CD4-positive, alpha-beta memory T cell (primary cell): Measurements from ENCODE around the gene PAQR6. TPM values are rescaled to one million over a fixed set of nuclear protein-coding genes. Genes with fewer than 3 reads are reported as not detected.
A peak's percentile ranks its signal among the peaks of the same experiment; 100 is the strongest.

Experiments
- CTCF ChIA-PET: fragments of 350-600 bp; sonication (Branson Sonifier 250); formaldehyde crosslinking; loops from one replicate; lab custom pipeline; 2021; ENCODE audit warnings: inconsistent platforms; ENCODE audit not compliant: partially characterized antibody; lab: Charles Lee
- POLR2A ChIA-PET: fragments of 350-600 bp; sonication (Branson Sonifier 250); formaldehyde crosslinking; loops from one replicate; lab custom pipeline; 2021; ENCODE audit not compliant: partially characterized antibody; lab: Charles Lee
- DNase-seq, 5 donors: peaks; one replicate each; pipeline versions ENCODE4 v3.0.0 to v3.0.0-alpha.2; 2020 to 2022; ENCODE audit warnings: mixed read lengths in 1 of 5
- H3K27ac ChIP-seq: one replicate; pipeline ENCODE4 v1.7.0; 2013; ENCODE audit warnings: low read depth, low read length
- H3K27me3 ChIP-seq: 2 replicates; pipeline ENCODE4 v1.7.0; 2013; ENCODE audit warnings: mild to moderate bottlenecking, low read length, moderate library complexity; ENCODE audit not compliant: insufficient read depth
- H3K36me3 ChIP-seq: 2 replicates; pipeline ENCODE4 v1.7.0; 2013; ENCODE audit warnings: mild to moderate bottlenecking, low read length, moderate library complexity; ENCODE audit not compliant: insufficient read depth
- H3K4me1 ChIP-seq: 2 replicates; pipeline ENCODE4 v1.7.0; 2013; ENCODE audit warnings: mild to moderate bottlenecking, low read length, moderate library complexity; ENCODE audit not compliant: insufficient read depth
- H3K4me3 ChIP-seq, 2 donors: one replicate each; pipeline ENCODE4 v1.7.0; 2013; ENCODE audit warnings: low read length in 2 of 2, mild to moderate bottlenecking in 1 of 2
- H3K9me3 ChIP-seq, 2 donors: one replicate each; pipeline ENCODE4 v1.7.0; 2013; ENCODE audit warnings: low read length in 2 of 2, control low read depth in 1 of 2; ENCODE audit not compliant: control insufficient read depth in 1 of 2
- H3K27ac Mint-ChIP-seq, 7 donors: one replicate each; pipeline ENCODE4 v1.8.0; 2020 to 2021; ENCODE audit warnings: mixed read lengths in 7 of 7, mild to moderate bottlenecking in 6 of 7, inconsistent platforms in 3 of 7, moderate library complexity in 3 of 7
- H3K27me3 Mint-ChIP-seq, 2 donors: one replicate each; pipeline ENCODE4 v1.8.0; 2020 to 2021; ENCODE audit warnings: mixed read lengths in 2 of 2
- H3K36me3 Mint-ChIP-seq, 2 donors: one replicate each; pipeline ENCODE4 v1.8.0; 2020 to 2021; ENCODE audit warnings: mixed read lengths in 2 of 2, inconsistent platforms in 1 of 2, mild to moderate bottlenecking in 1 of 2
- H3K4me1 Mint-ChIP-seq, 4 donors: one replicate each; pipeline ENCODE4 v1.8.0; 2020 to 2021; ENCODE audit warnings: mixed read lengths in 4 of 4, mild to moderate bottlenecking in 1 of 4
- H3K4me3 Mint-ChIP-seq, 8 donors: one replicate each; pipeline ENCODE4 v1.8.0; 2020 to 2021; ENCODE audit warnings: mixed read lengths in 8 of 8, mild to moderate bottlenecking in 7 of 8, moderate library complexity in 6 of 8, inconsistent platforms in 3 of 8
- H3K9me3 Mint-ChIP-seq, 8 donors: one replicate each; pipeline ENCODE4 v1.8.0; 2020 to 2021; ENCODE audit warnings: mixed read lengths in 8 of 8, mild to moderate bottlenecking in 5 of 8, inconsistent platforms in 3 of 8, moderate library complexity in 1 of 8
- intact Hi-C: fragments of 100-400 bp; cut with micrococcal nuclease; formaldehyde crosslinking; loops from one replicate; pipeline ENCODE4 v1.15.1; 2023
- polyA plus RNA-seq, 2 donors: library from polyadenylated mRNA; unstranded; fragments of 300-500 nt; fragmentation: Illumina TruSeq; gene quantifications; one replicate each; pipeline ENCODE4 v1.2.3, GENCODE V29; 2021
- total RNA-seq, 2 experiments: library from RNA; stranded (reverse); gene quantifications; one replicate each; pipeline ENCODE4 v1.2.3, GENCODE V29; 2021

Gene PAQR6
- total and polyA plus RNA-seq, 4 experiments from 2014 or later = 0.11 to 1.9 (median 0.94) TPM

DNA sequence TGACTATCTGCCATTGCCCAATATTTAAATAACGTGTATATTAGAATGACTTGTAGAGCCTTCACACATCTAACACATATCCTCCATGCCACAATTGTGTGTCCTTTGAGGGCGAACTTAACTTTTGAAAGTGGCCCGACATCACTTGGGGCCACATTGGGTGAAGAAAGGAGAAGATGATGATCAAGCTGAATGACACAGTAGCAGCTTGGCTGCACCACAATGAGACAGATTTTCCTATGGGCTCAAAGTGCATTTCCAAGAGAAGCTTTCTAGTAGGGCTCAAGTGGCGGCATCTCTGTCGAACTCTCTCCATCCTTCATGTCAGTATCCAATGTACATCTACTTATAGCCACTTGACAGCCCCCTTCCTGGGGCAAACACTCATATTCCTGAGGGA is 9.6 kb downstream of the PAQR6 start:
- H3K4me3 Mint-ChIP-seq = no peak overlapping the region
- Histone ChIP-seq H3K9me3 (no peaks in the 10 kb centered on the region), H3K36me3 (peaks cover 39% of the 10 kb centered on the region), H3K4me3 (no peak overlapping the region), H3K27me3 (no peaks in the 10 kb centered on the region), H3K27ac (no peak overlapping the region), H3K4me1 (no peaks in the 10 kb centered on the region)
- intact Hi-C loops = no loop called here
- no peaks in the 10 kb centered on the region for H3K9me3 Mint-ChIP-seq
- CTCF ChIA-PET = interaction anchor here (0.5 kb wide), 1 partner anchor 448 kb away, joined by 3 read pairs; no protein-coding TSS in a partner anchor
- H3K27me3 Mint-ChIP-seq = no peaks in the 10 kb centered on the region
- peaks cover 0 to 2% (median 0%) of the 10 kb centered on the region in 4 donors for H3K4me1 Mint-ChIP-seq
- POLR2A ChIA-PET = no interaction called here
- DNase-seq = no peak
- H3K36me3 Mint-ChIP-seq = peaks cover 29 to 53% of the 10 kb centered on the region in 2 donors
- H3K27ac Mint-ChIP-seq = peak overlapping the region in 2 of 7 donors; percentile 53 to 57

DNA sequence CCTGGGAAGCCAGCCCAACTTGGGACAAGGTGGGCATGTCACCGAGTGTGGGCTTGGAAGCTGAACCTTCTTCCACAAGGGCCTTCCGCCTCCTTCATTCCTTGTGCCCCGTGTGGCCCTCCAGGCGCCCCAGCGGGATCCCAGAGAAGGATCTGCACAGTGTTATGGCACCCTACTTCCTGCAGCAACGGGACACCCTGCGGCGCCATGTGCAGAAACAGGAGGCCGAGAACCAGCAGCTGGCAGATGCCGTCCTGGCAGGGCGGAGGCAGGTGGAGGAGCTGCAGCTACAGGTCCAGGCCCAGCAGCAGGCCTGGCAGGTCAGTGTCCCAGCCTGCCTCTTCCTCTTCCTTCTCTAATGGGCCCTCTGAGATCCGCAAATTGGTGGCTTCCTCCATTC is 11.7 kb downstream of the PAQR6 start:
- Histone ChIP-seq H3K4me3 (no peak overlapping the region), H3K4me1 (no peaks in the 10 kb centered on the region), H3K27ac (no peak overlapping the region), H3K36me3 (peaks cover 39% of the 10 kb centered on the region), H3K9me3 (no peaks in the 10 kb centered on the region), H3K27me3 (no peaks in the 10 kb centered on the region)
- H3K27ac Mint-ChIP-seq = no peak overlapping the region
- intact Hi-C loops = no loop called here
- H3K36me3 Mint-ChIP-seq = peaks cover 37 to 62% of the 10 kb centered on the region in 2 donors
- no peaks in the 10 kb centered on the region for H3K27me3 Mint-ChIP-seq
- no peak for DNase-seq
- H3K9me3 Mint-ChIP-seq = no peaks in the 10 kb centered on the region
- ChIA-PET POLR2A (interaction anchor here (1.6 kb wide), 1 partner anchor 23 kb away, joined by 5 read pairs; the partner anchor contains the start of gene PMF1), CTCF (no interaction called here)
- H3K4me3 Mint-ChIP-seq = no peak overlapping the region
- peaks cover 0 to 2% (median 0%) of the 10 kb centered on the region in 4 donors for H3K4me1 Mint-ChIP-seq

DNA sequence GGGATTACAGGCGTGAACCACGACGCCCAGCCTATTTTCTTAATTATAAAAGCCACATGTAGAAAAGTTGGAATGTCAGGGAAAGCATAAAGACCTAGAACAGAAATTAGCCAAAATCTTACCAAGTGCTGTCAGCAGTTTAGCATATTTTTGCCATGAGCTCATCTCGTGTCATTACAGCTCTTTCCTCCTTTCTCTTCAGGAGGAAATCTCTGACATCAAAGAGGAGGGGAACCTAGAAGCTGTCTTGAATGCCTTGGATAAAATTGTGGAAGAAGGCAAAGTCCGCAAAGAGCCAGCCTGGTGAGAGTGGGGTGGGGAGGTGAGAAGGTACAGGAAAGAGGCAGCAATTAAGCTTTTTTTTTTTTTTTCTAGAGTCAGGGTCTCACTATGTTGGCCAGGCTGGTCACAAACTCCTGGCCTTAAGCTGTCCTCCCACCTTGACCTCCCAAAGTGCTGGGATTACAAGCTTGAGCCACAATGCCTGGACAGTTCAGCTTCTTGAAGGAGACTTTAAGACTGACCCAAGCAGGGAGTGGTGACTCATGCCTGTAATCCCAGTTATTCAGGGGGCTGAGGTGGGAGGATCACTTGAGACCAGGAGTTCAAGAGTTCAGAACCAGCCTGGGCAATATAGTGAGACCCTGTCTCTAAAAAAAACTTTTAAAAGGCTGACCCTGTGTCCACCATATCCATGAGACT is 14.3 kb downstream of the PAQR6 start:
- CTCF ChIA-PET = interaction anchor here (1.1 to 1.7 kb wide), 4 partner anchors 12 to 41 kb away, joined by 3 to 5 read pairs (median 4); partner anchors contain the start of gene PMF1
- no peak for DNase-seq
- Histone ChIP-seq H3K27ac (no peak overlapping the region), H3K4me1 (no peaks in the 10 kb centered on the region), H3K9me3 (no peaks in the 10 kb centered on the region), H3K4me3 (no peak overlapping the region), H3K27me3 (no peaks in the 10 kb centered on the region), H3K36me3 (peaks cover 26% of the 10 kb centered on the region)
- Mint-ChIP-seq H3K9me3 (no peaks in the 10 kb centered on the region), H3K36me3 (peaks cover 40 to 49% of the 10 kb centered on the region in 2 donors), H3K4me3 (no peak overlapping the region), H3K4me1 (peaks cover 0 to 2% (median under 1%) of the 10 kb centered on the region in 4 donors), H3K27ac (peak overlapping the region in 1 of 7 donors; percentile 73), H3K27me3 (no peaks in the 10 kb centered on the region)
- POLR2A ChIA-PET = interaction anchor here (0.6 to 1.1 kb wide), 2 partner anchors 20 to 1514 kb away, joined by 3 read pairs; partner anchors contain the start of gene PMF1
- intact Hi-C loops = no loop called here

DNA sequence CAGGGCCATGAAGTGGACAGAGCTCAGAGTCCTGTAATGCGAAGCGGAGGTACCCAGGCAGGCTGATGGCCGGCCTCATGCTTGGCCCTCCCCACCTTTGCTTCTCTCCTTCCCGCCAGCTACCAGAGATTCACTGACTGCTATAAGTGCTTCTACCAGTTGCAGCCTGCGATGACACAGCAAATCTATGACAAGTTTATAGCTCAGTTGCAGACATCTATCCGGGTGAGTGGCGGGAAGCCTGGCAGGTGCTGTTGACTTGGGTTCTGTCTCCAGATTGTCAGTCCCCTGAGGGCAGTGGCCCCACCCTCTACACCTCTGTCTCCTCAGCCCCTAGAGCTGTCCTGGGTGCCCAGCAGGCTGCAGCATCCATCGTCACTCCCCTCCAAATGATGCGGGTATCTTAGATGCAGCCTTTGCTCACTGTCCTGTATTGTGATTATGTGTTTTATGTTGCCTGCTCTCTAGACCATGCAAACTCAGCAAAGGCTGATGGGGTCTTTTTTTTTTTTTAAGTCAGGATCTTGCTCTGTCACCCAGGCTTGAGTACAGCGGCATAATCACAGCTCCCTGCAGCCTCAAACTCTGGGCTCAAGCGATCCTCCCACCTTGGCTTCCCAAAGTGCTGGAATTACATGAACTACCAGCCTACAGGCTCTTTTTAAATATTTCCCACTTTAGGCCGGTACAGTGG is 15.5 kb downstream of the PAQR6 start:
- intact Hi-C loops = no loop called here
- Mint-ChIP-seq H3K9me3 (no peaks in the 10 kb centered on the region), H3K4me1 (peaks cover 0 to 4% (median under 1%) of the 10 kb centered on the region in 4 donors), H3K36me3 (peaks cover 40 to 44% of the 10 kb centered on the region in 2 donors), H3K4me3 (no peak overlapping the region), H3K27ac (peak overlapping the region in 1 of 7 donors; percentile 8), H3K27me3 (no peaks in the 10 kb centered on the region)
- H3K27me3 ChIP-seq = no peaks in the 10 kb centered on the region
- DNase-seq = no peak
- H3K9me3 ChIP-seq = no peaks in the 10 kb centered on the region
- no peak overlapping the region for H3K27ac ChIP-seq
- POLR2A ChIA-PET = interaction anchor here (0.6 to 1.2 kb wide), 3 partner anchors 10 to 1513 kb away, joined by 3 read pairs; partner anchors contain the start of gene BGLAP
- H3K4me1 ChIP-seq = no peaks in the 10 kb centered on the region
- peaks cover 21% of the 10 kb centered on the region for H3K36me3 ChIP-seq
- H3K4me3 ChIP-seq = no peak overlapping the region
- CTCF ChIA-PET = interaction anchor here (0.9 to 1.7 kb wide), 5 partner anchors 10 to 214 kb away, joined by 3 to 4 read pairs (median 3); partner anchors contain the start of gene SLC25A44

DNA sequence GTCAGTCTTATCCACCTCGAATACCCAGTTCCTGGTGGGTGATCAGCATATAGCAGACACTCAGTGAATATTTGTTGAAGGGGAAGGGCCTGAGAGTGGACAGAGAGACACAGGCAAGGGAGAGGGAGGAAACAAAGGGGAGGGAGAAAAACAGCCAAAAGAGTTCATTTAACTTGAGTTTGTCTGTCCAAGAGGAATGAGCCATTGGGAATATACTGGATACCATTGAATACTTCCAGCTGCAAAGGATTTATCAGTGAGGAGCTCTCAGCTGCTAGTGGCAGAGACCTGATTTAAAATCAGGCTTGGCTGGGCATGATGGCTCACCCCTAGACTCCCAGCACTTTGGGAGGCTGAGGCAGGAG is 17.4 kb downstream of the PAQR6 start:
- Mint-ChIP-seq H3K36me3 (peaks cover 37 to 40% of the 10 kb centered on the region in 2 donors), H3K27me3 (no peaks in the 10 kb centered on the region), H3K4me1 (peaks cover 1 to 12% (median 7%) of the 10 kb centered on the region in 4 donors), H3K27ac (no peak overlapping the region), H3K9me3 (no peaks in the 10 kb centered on the region), H3K4me3 (peak overlapping the region in 1 of 8 donors; percentile 22)
- Histone ChIP-seq H3K4me1 (no peaks in the 10 kb centered on the region), H3K27ac (no peak overlapping the region), H3K36me3 (peaks cover 12% of the 10 kb centered on the region), H3K9me3 (no peaks in the 10 kb centered on the region), H3K4me3 (no peak overlapping the region), H3K27me3 (no peaks in the 10 kb centered on the region)
- POLR2A ChIA-PET = interaction anchor here (0.7 kb wide), 1 partner anchor 17 kb away, joined by 3 read pairs; the partner anchor contains the start of gene PMF1
- DNase-seq = no peak
- intact Hi-C loops = no loop called here
- CTCF ChIA-PET = interaction anchor here (1.4 to 10.2 kb wide), 2 partner anchors 86 to 88 kb away, joined by 3 to 189 read pairs; no protein-coding TSS in a partner anchor

DNA sequence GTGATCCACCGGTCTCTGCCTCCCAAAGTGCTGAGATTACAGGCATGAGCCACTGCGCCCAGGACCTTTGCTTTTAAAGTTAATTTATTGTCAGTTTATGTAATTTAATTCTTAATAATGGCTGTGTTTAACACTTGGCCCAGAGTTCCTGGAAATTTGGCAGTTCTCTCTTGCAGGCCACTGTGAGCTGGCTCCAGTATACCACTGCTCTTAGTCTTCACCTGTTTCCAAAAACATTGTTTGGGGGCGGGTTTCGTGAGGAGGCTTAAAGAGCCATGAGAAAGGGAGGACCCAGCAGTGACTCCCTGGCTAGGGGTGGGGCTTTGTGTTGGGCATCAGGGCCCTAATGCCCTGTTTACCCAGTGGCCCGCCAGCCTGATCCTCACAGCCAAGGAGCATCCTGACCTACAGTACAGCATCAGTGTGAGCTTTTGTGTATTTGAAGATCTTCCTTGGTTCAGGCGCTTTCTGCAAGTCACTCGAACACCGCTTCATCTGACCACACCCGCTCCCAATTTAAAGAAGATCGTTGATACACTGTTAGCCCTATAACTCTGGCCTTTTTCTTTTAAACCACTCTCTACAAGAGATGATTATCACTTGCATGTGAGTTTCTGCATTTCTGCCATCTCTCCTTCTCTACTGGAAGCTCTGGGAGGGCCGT is 17.9 kb downstream of the PAQR6 start:
- Histone ChIP-seq H3K27me3 (no peaks in the 10 kb centered on the region), H3K4me3 (no peak overlapping the region), H3K9me3 (no peaks in the 10 kb centered on the region), H3K4me1 (peaks cover 5% of the 10 kb centered on the region), H3K36me3 (peaks cover 12% of the 10 kb centered on the region), H3K27ac (no peak overlapping the region)
- H3K27me3 Mint-ChIP-seq = no peaks in the 10 kb centered on the region
- peaks cover 40 to 43% of the 10 kb centered on the region in 2 donors for H3K36me3 Mint-ChIP-seq
- ChIA-PET POLR2A (interaction anchor here (0.9 kb wide), 1 partner anchor 22 kb away, joined by 3 read pairs; no protein-coding TSS in a partner anchor), CTCF (interaction anchor here (0.9 to 10.2 kb wide), 4 partner anchors 12 to 95 kb away, joined by 3 to 189 read pairs (median 4); no protein-coding TSS in a partner anchor)
- no peak for DNase-seq
- intact Hi-C loops = loop anchor here (5.0 kb wide), 1 partner anchor 38 kb away; the partner anchor contains the start of gene SLC25A44
- peaks cover 4 to 15% (median 10%) of the 10 kb centered on the region in 4 donors for H3K4me1 Mint-ChIP-seq
- peak overlapping the region in 1 of 8 donors; percentile 22 for H3K4me3 Mint-ChIP-seq
- no peaks in the 10 kb centered on the region for H3K9me3 Mint-ChIP-seq
- peak overlapping the region in 1 of 7 donors; percentile 22 for H3K27ac Mint-ChIP-seq
